PC-3 (cell line): ENCODE data around the gene SLC4A2. TPM values are rescaled to one million over a fixed set of nuclear protein-coding genes. Genes with fewer than 3 reads are reported as not detected.

Source experiments
- ATAC-seq: fragments of 200-7000 bp; cut with Tn5 transposase; 2 replicates; pipeline ENCODE4 v1.9.1; 2020; ENCODE audit warnings: mild to moderate bottlenecking, moderate library complexity
- BruUV-seq: library from RNA; stranded (reverse); fragments of 400-500 nt; replicated peaks from 2 replicates; lab custom pipeline; 2021; lab: Mats Ljungman, UMichigan
- CTCF ChIA-PET: fragments of 300-600 bp; sonication (Branson Sonifier 250); formaldehyde crosslinking; loops from one replicate; lab custom pipeline; 2022; ENCODE audit warnings: antibody characterized with exemption; lab: Charles Lee
- POLR2A ChIA-PET: fragments of 300-600 bp; sonication (Branson Sonifier 250); formaldehyde crosslinking; loops from one replicate; lab custom pipeline; 2022; ENCODE audit warnings: antibody characterized with exemption; ENCODE audit not compliant: unreplicated experiment; lab: Charles Lee
- DNase-seq: peaks from one replicate; pipeline ENCODE4 v3.0.0-alpha.2; 2015
- H2AFZ ChIP-seq: fragments of 300-600 bp; sonication (generic); 2 replicates; pipeline ENCODE4 v1.6.0; 2016; ENCODE audit warnings: antibody characterized with exemption, low read length
- H3F3A ChIP-seq: fragments of 300-600 bp; sonication (generic); one replicate; pipeline ENCODE4 v1.6.0; 2017; ENCODE audit warnings: antibody characterized with exemption, low read length, control low read depth, mild to moderate bottlenecking; ENCODE audit not compliant: unreplicated experiment
- H3K27ac ChIP-seq: fragments of 300-600 bp; sonication (generic); 2 replicates; pipeline ENCODE4 v1.5.1; 2016; ENCODE audit warnings: mild to moderate bottlenecking, low read length
- H3K27me3 ChIP-seq: fragments of 300-600 bp; sonication (generic); 2 replicates; pipeline ENCODE4 v1.6.1; 2016; ENCODE audit warnings: low read length, mixed read lengths
- H3K36me3 ChIP-seq: fragments of 300-600 bp; sonication (generic); 2 replicates; pipeline ENCODE4 v1.6.1; 2016; ENCODE audit warnings: low read depth, mixed run types, low read length, mixed read lengths
- H3K4me1 ChIP-seq: fragments of 300-600 bp; sonication (generic); 2 replicates; pipeline ENCODE4 v1.5.1; 2016; ENCODE audit warnings: low read length; ENCODE audit not compliant: insufficient read depth
- H3K4me2 ChIP-seq: fragments of 300-600 bp; sonication (generic); 2 replicates; pipeline ENCODE4 v1.6.0; 2016; ENCODE audit warnings: low read length
- H3K4me3 ChIP-seq: fragments of 300-600 bp; sonication (generic); 2 replicates; pipeline ENCODE4 v1.5.1; 2016; ENCODE audit warnings: mild to moderate bottlenecking, low read length, mixed read lengths
- H3K79me2 ChIP-seq: fragments of 300-600 bp; sonication (generic); 2 replicates; pipeline ENCODE4 v1.6.1; 2017; ENCODE audit warnings: low read length, mixed read lengths
- H3K9ac ChIP-seq: fragments of 300-600 bp; sonication (generic); 2 replicates; pipeline ENCODE4 v1.6.0; 2016; ENCODE audit warnings: mild to moderate bottlenecking, low read length
- H3K9me2 ChIP-seq: fragments of 300-600 bp; sonication (generic); replicated peaks from 2 replicates; pipeline ENCODE4 v1.6.1; 2016; ENCODE audit warnings: mixed run types, low read length, mixed read lengths
- H3K9me3 ChIP-seq: fragments of 300-600 bp; sonication (generic); 2 replicates; pipeline ENCODE4 v1.6.1; 2016; ENCODE audit warnings: low read length, mixed read lengths
- H4K20me1 ChIP-seq: fragments of 300-600 bp; sonication (generic); 2 replicates; pipeline ENCODE4 v1.6.1; 2016; ENCODE audit warnings: low read length, mixed read lengths
- EZH2 ChIP-seq: fragments of 300-600 bp; sonication (generic); IDR thresholded peaks from one replicate; pipeline ENCODE4 v1.6.1; 2017; ENCODE audit warnings: antibody characterized with exemption, mild to moderate bottlenecking, low read length; ENCODE audit not compliant: unreplicated experiment
- EZH2phosphoT487 ChIP-seq: fragments of 300-600 bp; sonication (generic); IDR thresholded peaks from 2 replicates; pipeline ENCODE4 v1.6.1; 2018; ENCODE audit warnings: mild to moderate bottlenecking, antibody characterized with exemption, low read length, borderline replicate concordance
- intact Hi-C: fragments of 100-400 bp; cut with micrococcal nuclease; formaldehyde crosslinking; loops from 2 replicates; pipeline ENCODE4 v1.9.0; 2023
- total RNA-seq: library from RNA; depleted of rRNA; stranded (reverse); fragments of >200 nt; gene quantifications from 2 replicates; pipeline ENCODE4 v1.2.3, GENCODE V29; 2014
- TF ChIP-seq, protein P1 (sequence below): fragments of 300-600 bp; sonication (generic); conservative IDR thresholded peaks from 2 replicates; pipeline ENCODE4 v1.5.1; 2017; ENCODE audit warnings: antibody characterized with exemption, low read depth, mild to moderate bottlenecking, low read length

SLC4A2 gene
- total RNA-seq, 1 experiment from 2014 or later = 284 TPM

- Histone ChIP-seq H3K27me3 (no peaks in the 10 kb centered on the region), H3K36me3 (peaks cover 11% of the 10 kb centered on the region; the same call in 1 of the 2 replicates), H3F3A (no peaks in the 10 kb centered on the region), H3K4me3 (no peak overlapping the region), H3K4me2 (no peak overlapping the region), H3K4me1 (peaks cover 27% of the 10 kb centered on the region), H3K9ac (no peak overlapping the region), H3K9me3 (no peaks in the 10 kb centered on the region), H3K27ac (no peak overlapping the region), H4K20me1 (no peaks in the 10 kb centered on the region), H2AFZ (no peak overlapping the region), H3K9me2 (no peaks in the 10 kb centered on the region), H3K79me2 (peaks cover 38% of the 10 kb centered on the region)
- TF ChIP-seq EZH2 = no peak
- TF ChIP-seq, protein P1, sequence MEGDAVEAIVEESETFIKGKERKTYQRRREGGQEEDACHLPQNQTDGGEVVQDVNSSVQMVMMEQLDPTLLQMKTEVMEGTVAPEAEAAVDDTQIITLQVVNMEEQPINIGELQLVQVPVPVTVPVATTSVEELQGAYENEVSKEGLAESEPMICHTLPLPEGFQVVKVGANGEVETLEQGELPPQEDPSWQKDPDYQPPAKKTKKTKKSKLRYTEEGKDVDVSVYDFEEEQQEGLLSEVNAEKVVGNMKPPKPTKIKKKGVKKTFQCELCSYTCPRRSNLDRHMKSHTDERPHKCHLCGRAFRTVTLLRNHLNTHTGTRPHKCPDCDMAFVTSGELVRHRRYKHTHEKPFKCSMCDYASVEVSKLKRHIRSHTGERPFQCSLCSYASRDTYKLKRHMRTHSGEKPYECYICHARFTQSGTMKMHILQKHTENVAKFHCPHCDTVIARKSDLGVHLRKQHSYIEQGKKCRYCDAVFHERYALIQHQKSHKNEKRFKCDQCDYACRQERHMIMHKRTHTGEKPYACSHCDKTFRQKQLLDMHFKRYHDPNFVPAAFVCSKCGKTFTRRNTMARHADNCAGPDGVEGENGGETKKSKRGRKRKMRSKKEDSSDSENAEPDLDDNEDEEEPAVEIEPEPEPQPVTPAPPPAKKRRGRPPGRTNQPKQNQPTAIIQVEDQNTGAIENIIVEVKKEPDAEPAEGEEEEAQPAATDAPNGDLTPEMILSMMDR = no peak
- TF ChIP-seq EZH2phosphoT487 = no peak
- ChIA-PET POLR2A (no interaction called here), CTCF (interaction anchor here (0.7 kb wide), 1 partner anchor 10 kb away, joined by 3 read pairs; no protein-coding TSS in a partner anchor)
- no peak for DNase-seq
- no peak for ATAC-seq
- intact Hi-C loops = loop anchor here (5.0 kb wide), 1 partner anchor 35 kb away; no protein-coding TSS in a partner anchor
- no TSS peak for BruUV-seq
Observed at GRCh38 chr7:151077705-151078232, 18.4 kb downstream of the SLC4A2 start.

DNA sequence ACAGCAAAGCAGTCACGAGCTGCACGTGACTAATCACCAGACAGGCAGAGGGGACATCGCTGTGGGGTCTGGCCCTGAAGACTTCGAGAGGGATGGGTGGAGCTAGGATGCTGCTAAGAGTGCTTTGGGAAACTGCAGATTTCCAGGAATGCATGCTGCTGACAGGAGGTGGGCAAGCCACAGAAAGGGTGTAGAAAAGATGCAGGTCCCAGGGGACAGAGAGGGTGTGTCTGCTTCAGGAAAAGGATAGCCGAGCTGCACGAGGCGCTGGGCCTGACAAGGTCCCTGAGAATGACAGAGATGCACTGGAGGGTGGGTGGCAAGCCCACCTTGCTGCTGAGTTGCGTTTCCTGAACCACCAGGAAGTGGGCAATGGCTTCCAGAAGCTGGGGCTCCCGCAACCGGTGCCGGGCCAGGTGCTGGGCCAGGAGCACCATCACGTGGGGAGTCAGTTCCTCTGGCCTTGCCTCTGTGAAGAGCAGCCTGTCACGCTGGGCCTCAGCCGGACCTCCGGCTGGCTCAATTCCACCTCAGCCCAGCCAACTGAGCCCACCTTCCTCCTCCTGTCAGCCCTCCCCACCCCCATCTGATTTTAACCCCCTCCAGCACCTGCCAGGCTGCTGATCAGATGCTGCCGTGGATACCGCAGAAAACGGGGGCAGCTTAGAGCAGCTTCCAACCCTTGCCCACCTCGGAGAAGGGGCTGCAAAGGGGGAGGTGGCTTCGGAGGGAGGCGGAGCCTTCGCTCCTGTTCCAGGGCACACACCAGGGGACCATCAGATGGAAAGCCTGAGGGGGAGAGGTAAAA lies 19.0 kb downstream of the SLC4A2 start:
- H3K9me3 ChIP-seq = no peaks in the 10 kb centered on the region
- no peaks in the 10 kb centered on the region for H3F3A ChIP-seq
- TF ChIP-seq EZH2 (no peak), EZH2phosphoT487 (no peak)
- TF ChIP-seq, protein P1 = no peak
- no peaks in the 10 kb centered on the region for H4K20me1 ChIP-seq
- no peak overlapping the region for H3K9ac ChIP-seq
- intact Hi-C loops = loop anchor here (5.0 kb wide), 1 partner anchor 34 kb away; no protein-coding TSS in a partner anchor
- H3K79me2 ChIP-seq = peaks cover 41% of the 10 kb centered on the region
- H3K27me3 ChIP-seq = no peaks in the 10 kb centered on the region
- DNase-seq (no peak), ATAC-seq (no peak)
- no peaks in the 10 kb centered on the region for H3K9me2 ChIP-seq
- no peak overlapping the region for H3K27ac ChIP-seq
- no peak overlapping the region for H2AFZ ChIP-seq
- CTCF ChIA-PET = no interaction called here
- no peak overlapping the region for H3K4me3 ChIP-seq
- POLR2A ChIA-PET = no interaction called here
- H3K4me2 ChIP-seq = no peak overlapping the region
- peaks cover 27% of the 10 kb centered on the region for H3K4me1 ChIP-seq
- BruUV-seq = no TSS peak
- H3K36me3 ChIP-seq = peaks cover 11% of the 10 kb centered on the region; the same call in 1 of the 2 replicates
